OCI-LY1 (cell line): ENCODE data around the gene MAGEC1.

ENCODE experiments used
- H2AFZ ChIP-seq: fragments of 200-600 bp; sonication (generic), shearing (Covaris generic); 2 replicates; pipeline ENCODE4 v1.6.0; 2014; ENCODE audit warnings: antibody characterized with exemption, mild to moderate bottlenecking, low read length
- H3F3A ChIP-seq: fragments of 200-600 bp; sonication (generic), shearing (Covaris generic); 2 replicates; pipeline ENCODE4 v1.6.0; 2014; ENCODE audit warnings: mild to moderate bottlenecking, antibody characterized with exemption, low read length, moderate library complexity; ENCODE audit not compliant: insufficient read depth
- H3K27ac ChIP-seq: fragments of 200-600 bp; sonication (generic); 2 replicates; pipeline ENCODE4 v1.5.1; 2014; ENCODE audit warnings: low read length, mixed run types, mild to moderate bottlenecking, low read depth; ENCODE audit not compliant: poor library complexity, severe bottlenecking
- H3K27me3 ChIP-seq: fragments of 200-600 bp; sonication (generic); 2 replicates; pipeline ENCODE4 v1.6.0; 2014; ENCODE audit warnings: antibody characterized with exemption, mild to moderate bottlenecking, low read length, moderate library complexity; ENCODE audit not compliant: insufficient read depth
- H3K36me3 ChIP-seq: fragments of 200-600 bp; sonication (generic); 2 replicates; pipeline ENCODE4 v1.6.1; 2014; ENCODE audit warnings: mild to moderate bottlenecking, antibody characterized with exemption, low read length, moderate library complexity, mixed read lengths; ENCODE audit not compliant: insufficient read depth
- H3K4me1 ChIP-seq: fragments of 200-600 bp; sonication (generic); 2 replicates; pipeline ENCODE4 v1.5.1; 2014; ENCODE audit warnings: mild to moderate bottlenecking, low read length, moderate library complexity; ENCODE audit not compliant: insufficient read depth, severe bottlenecking
- H3K4me2 ChIP-seq: fragments of 200-600 bp; sonication (generic), shearing (Covaris generic); 2 replicates; pipeline ENCODE4 v1.6.1; 2014; ENCODE audit warnings: low read length
- H3K4me3 ChIP-seq: fragments of 200-600 bp; sonication (generic); 2 replicates; pipeline ENCODE4 v1.5.1; 2014; ENCODE audit warnings: low read length, low read depth, mild to moderate bottlenecking, mixed read lengths; ENCODE audit not compliant: poor library complexity, severe bottlenecking
- H3K79me2 ChIP-seq: fragments of 200-600 bp; shearing (Covaris generic); 2 replicates; pipeline ENCODE4 v1.6.1; 2016; ENCODE audit warnings: mixed run types, low read length, mixed read lengths; ENCODE audit not compliant: insufficient read depth
- H3K9ac ChIP-seq: fragments of 200-600 bp; sonication (generic), shearing (Covaris generic); 2 replicates; pipeline ENCODE4 v1.6.1; 2014; ENCODE audit warnings: mild to moderate bottlenecking, low read length, mixed read lengths
- H3K9me2 ChIP-seq: fragments of 200-600 bp; sonication (generic), shearing (Covaris generic); 2 replicates; pipeline ENCODE4 v1.6.1; 2014; ENCODE audit warnings: low read depth, mild to moderate bottlenecking, low read length, mixed read lengths
- H3K9me3 ChIP-seq: fragments of 200-600 bp; shearing (Covaris generic); 2 replicates; pipeline ENCODE4 v1.6.1; 2014; ENCODE audit warnings: low read length, mixed read lengths
- H4K20me1 ChIP-seq: fragments of 200-600 bp; sonication (generic), shearing (Covaris generic); 2 replicates; pipeline ENCODE4 v1.6.0; 2016; ENCODE audit warnings: mild to moderate bottlenecking, low read length; ENCODE audit not compliant: insufficient read depth
- CTCF ChIP-seq: fragments of 200-600 bp; sonication (generic), shearing (Covaris generic); IDR thresholded peaks from 2 replicates; pipeline ENCODE4 v1.5.1; 2017; ENCODE audit warnings: mild to moderate bottlenecking, antibody characterized with exemption, low read length, moderate library complexity, mixed read lengths
- EZH2 ChIP-seq: fragments of 200-600 bp; sonication (generic), shearing (Covaris generic); IDR thresholded peaks from 2 replicates; pipeline ENCODE4 v1.8.0; 2017; ENCODE audit warnings: borderline replicate concordance, mixed run types, mild to moderate bottlenecking, antibody characterized with exemption, low read length, moderate library complexity, mixed read lengths

MAGEC1 gene

GRCh38 chrX:141928432-141928831, 24.7 kb downstream of the MAGEC1 start:
- Histone ChIP-seq H3K27ac (no peak overlapping the region), H3F3A (no peaks in the 10 kb centered on the region), H3K9me2 (no peaks in the 10 kb centered on the region), H3K4me1 (no peaks in the 10 kb centered on the region), H4K20me1 (no peaks in the 10 kb centered on the region), H3K4me2 (no peak overlapping the region), H3K9ac (no peak overlapping the region), H3K36me3 (no peaks in the 10 kb centered on the region), H3K79me2 (no peaks in the 10 kb centered on the region), H2AFZ (no peak overlapping the region), H3K4me3 (no peak overlapping the region), H3K27me3 (no peaks in the 10 kb centered on the region), H3K9me3 (no peaks in the 10 kb centered on the region)
- no peak for TF ChIP-seq CTCF
- no peak for TF ChIP-seq EZH2

GRCh38 chrX:141934059-141934641, 30.5 kb downstream of the MAGEC1 start:
- Histone ChIP-seq H3K27me3 (no peaks in the 10 kb centered on the region), H3K4me2 (no peak overlapping the region), H3K36me3 (no peaks in the 10 kb centered on the region), H2AFZ (no peak overlapping the region), H3K9ac (no peak overlapping the region), H3K9me2 (no peaks in the 10 kb centered on the region), H3F3A (no peaks in the 10 kb centered on the region), H4K20me1 (no peaks in the 10 kb centered on the region), H3K4me3 (no peak overlapping the region), H3K9me3 (no peaks in the 10 kb centered on the region), H3K27ac (no peak overlapping the region), H3K79me2 (no peaks in the 10 kb centered on the region), H3K4me1 (no peaks in the 10 kb centered on the region)
- TF ChIP-seq EZH2 (no peak), CTCF (no peak)

GRCh38 chrX:141935645-141936044, 32.0 kb downstream of the MAGEC1 start:
- no peak overlapping the region for H2AFZ ChIP-seq
- no peaks in the 10 kb centered on the region for H3K4me1 ChIP-seq
- no peak overlapping the region for H3K4me2 ChIP-seq
- TF ChIP-seq EZH2 (no peak), CTCF (no peak)
- H3K9ac ChIP-seq = no peak overlapping the region
- no peaks in the 10 kb centered on the region for H3K27me3 ChIP-seq
- no peaks in the 10 kb centered on the region for H3K9me2 ChIP-seq
- H3K36me3 ChIP-seq = no peaks in the 10 kb centered on the region
- no peaks in the 10 kb centered on the region for H3F3A ChIP-seq
- no peak overlapping the region for H3K4me3 ChIP-seq
- no peaks in the 10 kb centered on the region for H3K79me2 ChIP-seq
- no peaks in the 10 kb centered on the region for H4K20me1 ChIP-seq
- no peak overlapping the region for H3K27ac ChIP-seq
- no peaks in the 10 kb centered on the region for H3K9me3 ChIP-seq
